HG03175 (cell line): Measurements from ENCODE around the gene SRMS.
A peak's percentile ranks its signal among the peaks of the same experiment; 100 is the strongest.

Source experiments
- ATAC-seq: cut with Tn5 transposase; IDR thresholded peaks from one replicate; pipeline ENCODE4 v1.9.1; 2021; ENCODE audit warnings: mild to moderate bottlenecking, moderate library complexity; ENCODE audit not compliant: unreplicated experiment

SRMS gene

GRCh38 chr20:63539441-63540370, 7.8 kb downstream of the SRMS start:
- ATAC-seq = no peak

GRCh38 chr20:63539092-63539430, 8.5 kb downstream of the SRMS start:
- no peak for ATAC-seq

- ATAC-seq = peak; percentile 4
These were observed 9.1 kb downstream of the SRMS start for GRCh38 chr20:63538204-63539091.

- ATAC-seq = peak; percentile 84
These were observed 9.9 kb downstream of the SRMS start for GRCh38 chr20:63537525-63538203.

GRCh38 chr20:63536997-63537524, 10.5 kb downstream of the SRMS start, which contains the start of gene PTK6:
Gene PTK6, minus strand, starts transcription at chr20:63537376. Its CDS starts 62 bp downstream, at chr20:63537314.
- no peak for ATAC-seq

GRCh38 chr20:63536241-63536977, 11.1 kb downstream of the SRMS start:
- ATAC-seq = no peak

GRCh38 chr20:63534831-63535651, 12.5 kb downstream of the SRMS start:
- ATAC-seq = no peak

- ATAC-seq = no peak
These were observed 13.1 kb downstream of the SRMS start for GRCh38 chr20:63534427-63534830.

GRCh38 chr20:63533871-63534393, 13.6 kb downstream of the SRMS start:
- no peak for ATAC-seq

- ATAC-seq = no peak
These were observed 14.2 kb downstream of the SRMS start for GRCh38 chr20:63533388-63533787.

GRCh38 chr20:63532449-63532971, 15.0 kb downstream of the SRMS start:
- ATAC-seq = no peak

- ATAC-seq = no peak
These were observed 15.7 kb downstream of the SRMS start for GRCh38 chr20:63531686-63532448.

GRCh38 chr20:63530788-63531160, 16.8 kb downstream of the SRMS start:
- ATAC-seq = no peak

- no peak for ATAC-seq
These were observed 17.4 kb downstream of the SRMS start for GRCh38 chr20:63529861-63530787.

- no peak for ATAC-seq
These were observed 18.2 kb downstream of the SRMS start for GRCh38 chr20:63529180-63529860.

- ATAC-seq = no peak
These were observed 20.4 kb downstream of the SRMS start for GRCh38 chr20:63527184-63527583.
